Measurements from ENCODE around the gene PDLIM7.

GRCh38 chr5:177483994-177484901 lies 13.2 kb downstream of the PDLIM7 start:
- TF ChIP-seq ARNT (IDR thresholded peaks at IDR 0.05): no peak
- TF ChIP-seq NFRKB (IDR thresholded peaks at IDR 0.05): no peak
- no peak for TF ChIP-seq BHLHE40 (IDR thresholded peaks at IDR 0.05; ENCODE audit: borderline replicate concordance)

Data from HEK293T (cell line).